Measurements from ENCODE around the gene C1QTNF9B. TPM values are rescaled to one million over a fixed set of nuclear protein-coding genes. Genes with fewer than 3 reads are reported as not detected.

C1QTNF9B gene
- total RNA-seq, 1 donor from 2014 or later, result not detected

- peak; percentile 31 for DNase-seq
Measured at GRCh38 chr13:23856008-23856750, 41.1 kb downstream of the C1QTNF9B start.

- DNase-seq, result no peak
Measured at GRCh38 chr13:23855360-23855759, 41.9 kb downstream of the C1QTNF9B start.

GRCh38 chr13:23852351-23852750 is 45.0 kb downstream of the C1QTNF9B start:
- DNase-seq, result no peak

- no peak for DNase-seq
Measured at GRCh38 chr13:23851106-23851505, 46.2 kb downstream of the C1QTNF9B start.

- DNase-seq, result no peak
Measured at GRCh38 chr13:23850134-23850533, 47.2 kb downstream of the C1QTNF9B start.

- DNase-seq, result no peak
Measured at GRCh38 chr13:23849670-23850069, 47.6 kb downstream of the C1QTNF9B start.

GRCh38 chr13:23848646-23849141 is 48.6 kb downstream of the C1QTNF9B start:
- DNase-seq, result no peak

- DNase-seq, result no peak
Measured at GRCh38 chr13:23848019-23848418, 49.3 kb downstream of the C1QTNF9B start.

GRCh38 chr13:23847497-23847896 is 49.8 kb downstream of the C1QTNF9B start:
- DNase-seq, result no peak

- DNase-seq, result no peak
Measured at GRCh38 chr13:23845105-23845725, 52.1 kb downstream of the C1QTNF9B start.

GRCh38 chr13:23844132-23844531 is 53.2 kb downstream of the C1QTNF9B start:
- DNase-seq, result no peak

- no peak for DNase-seq
Measured at GRCh38 chr13:23843436-23843835, 53.9 kb downstream of the C1QTNF9B start.

GRCh38 chr13:23842406-23842805 is 54.9 kb downstream of the C1QTNF9B start:
- DNase-seq, result no peak

Other genes starting within 250 kb of the C1QTNF9B start
- gene MIPEP, start 8.1 kb downstream of the C1QTNF9B start, total RNA-seq, result 14.0 TPM